Parathyroid adenoma (tissue), 2 donors: ENCODE measurements around the gene TOMM70.
"Not testable (repeated sequence)": the region's sequence is repeated elsewhere in the genome, so short reads cannot be mapped to it uniquely, and the experiment has no call there.

Experiments used
- H2AFZ ChIP-seq: fragments of 300-600 bp; sonication (generic); one replicate; pipeline ENCODE4 v1.7.0; 2017; ENCODE audit warnings: antibody characterized with exemption, mild to moderate bottlenecking
- H3K27ac ChIP-seq: fragments of 300-600 bp; sonication (generic); one replicate; pipeline ENCODE4 v1.7.0; 2017
- H3K27me3 ChIP-seq: fragments of 300-600 bp; sonication (generic); one replicate; pipeline ENCODE4 v1.7.0; 2017; ENCODE audit warnings: low read length; ENCODE audit not compliant: control insufficient read depth, insufficient read depth
- H3K36me3 ChIP-seq: fragments of 300-600 bp; sonication (generic); one replicate; pipeline ENCODE4 v1.7.0; 2017; ENCODE audit warnings: low read length; ENCODE audit not compliant: control insufficient read depth, insufficient read depth
- H3K4me1 ChIP-seq: fragments of 300-600 bp; sonication (generic); one replicate; pipeline ENCODE4 v1.7.0; 2017; ENCODE audit warnings: control low read depth
- H3K4me2 ChIP-seq: fragments of 300-600 bp; sonication (generic); one replicate; pipeline ENCODE4 v1.7.0; 2017; ENCODE audit warnings: low read length
- H3K4me3 ChIP-seq: fragments of 300-600 bp; sonication (generic); one replicate; pipeline ENCODE4 v1.7.0; 2017; ENCODE audit warnings: low read depth, low read length
- H3K79me2 ChIP-seq: fragments of 300-600 bp; sonication (generic); one replicate; pipeline ENCODE4 v1.7.0; 2017; ENCODE audit warnings: control low read depth
- H3K9ac ChIP-seq: fragments of 300-600 bp; sonication (generic); one replicate; pipeline ENCODE4 v1.7.0; 2017; ENCODE audit warnings: mild to moderate bottlenecking
- H3K9me3 ChIP-seq: fragments of 300-600 bp; sonication (generic); one replicate; pipeline ENCODE4 v1.7.0; 2017; ENCODE audit warnings: low read length; ENCODE audit not compliant: control insufficient read depth
- CTCF ChIP-seq: fragments of 300-600 bp; sonication (generic); IDR thresholded peaks from one replicate; pipeline ENCODE4 v1.7.0; 2017; ENCODE audit warnings: antibody characterized with exemption, mild to moderate bottlenecking
- donor health status: primary hyperparathyroidism.

TOMM70 gene

GRCh38 chr3:100333970-100334487 is 66.9 kb downstream of the TOMM70 start:
- Histone ChIP-seq H3K4me2 (peak overlapping the region; percentile 77), H3K4me1 (peaks cover 4% of the 10 kb centered on the region), H3K4me3 (peak overlapping the region; percentile 62), H3K36me3 (no peaks in the 10 kb centered on the region), H3K27ac (peak overlapping the region; percentile 2), H3K9ac (no peak overlapping the region), H3K27me3 (no peaks in the 10 kb centered on the region), H3K79me2 (no peaks in the 10 kb centered on the region), H2AFZ (peak overlapping the region; percentile 84), H3K9me3 (no peaks in the 10 kb centered on the region)
- TF ChIP-seq CTCF, result no peak

GRCh38 chr3:100333051-100333450 is 67.8 kb downstream of the TOMM70 start:
- H3K4me1 ChIP-seq, result no peaks in the 10 kb centered on the region
- H3K27ac ChIP-seq, result no peak overlapping the region
- no peak for TF ChIP-seq CTCF
- no peak overlapping the region for H3K4me3 ChIP-seq
- no peak overlapping the region for H3K9ac ChIP-seq
- no peaks in the 10 kb centered on the region for H3K27me3 ChIP-seq
- no peak overlapping the region for H3K4me2 ChIP-seq
- no peaks in the 10 kb centered on the region for H3K79me2 ChIP-seq
- no peak overlapping the region for H2AFZ ChIP-seq
- no peaks in the 10 kb centered on the region for H3K36me3 ChIP-seq
- H3K9me3 ChIP-seq, result no peaks in the 10 kb centered on the region

- no peaks in the 10 kb centered on the region for H3K79me2 ChIP-seq
- H3K36me3 ChIP-seq, result no peaks in the 10 kb centered on the region
- H3K4me3 ChIP-seq, result no peak overlapping the region
- no peak overlapping the region for H3K9ac ChIP-seq
- no peak overlapping the region for H3K27ac ChIP-seq
- H3K27me3 ChIP-seq, result no peaks in the 10 kb centered on the region
- H3K9me3 ChIP-seq, result no peaks in the 10 kb centered on the region
- no peak for TF ChIP-seq CTCF
- no peak overlapping the region for H3K4me2 ChIP-seq
- no peaks in the 10 kb centered on the region for H3K4me1 ChIP-seq
- no peak overlapping the region for H2AFZ ChIP-seq
Observed at GRCh38 chr3:100331660-100332059, 69.2 kb downstream of the TOMM70 start.

GRCh38 chr3:100330651-100331050 is 70.2 kb downstream of the TOMM70 start:
- Histone ChIP-seq H3K9ac (no peak overlapping the region), H3K4me3 (no peak overlapping the region), H3K36me3 (no peaks in the 10 kb centered on the region), H3K27ac (no peak overlapping the region), H2AFZ (no peak overlapping the region), H3K4me2 (no peak overlapping the region), H3K4me1 (no peaks in the 10 kb centered on the region), H3K9me3 (no peaks in the 10 kb centered on the region), H3K79me2 (no peaks in the 10 kb centered on the region), H3K27me3 (no peaks in the 10 kb centered on the region)
- TF ChIP-seq CTCF, result no peak

GRCh38 chr3:100329800-100330489 is 70.9 kb downstream of the TOMM70 start:
- Histone ChIP-seq H3K4me1 (no peaks in the 10 kb centered on the region), H3K4me2 (no peak overlapping the region), H3K27me3 (no peaks in the 10 kb centered on the region), H3K4me3 (no peak overlapping the region), H3K36me3 (no peaks in the 10 kb centered on the region), H3K27ac (no peak overlapping the region), H2AFZ (no peak overlapping the region), H3K9ac (no peak overlapping the region), H3K79me2 (no peaks in the 10 kb centered on the region), H3K9me3 (no peaks in the 10 kb centered on the region)
- TF ChIP-seq CTCF, result no peak

- not testable (repeated sequence) for H3K9ac ChIP-seq, H3K9me3 ChIP-seq, H3K4me3 ChIP-seq, H3K4me2 ChIP-seq, H3K27me3 ChIP-seq, H2AFZ ChIP-seq, H3K4me1 ChIP-seq, H3K27ac ChIP-seq, H3K79me2 ChIP-seq, H3K36me3 ChIP-seq
Observed at GRCh38 chr3:100327377-100327776, 73.5 kb downstream of the TOMM70 start.
